Activated T-cell treated with anti-CD3 and anti-CD28 coated beads, Interleukin-2, amount 50 U/mL, for 72 hours (primary cell): ENCODE measurements around the gene ATG9A. TPM values are rescaled to one million over a fixed set of nuclear protein-coding genes. Genes with fewer than 3 reads are reported as not detected.
A peak's percentile ranks its signal among the peaks of the same experiment; 100 is the strongest.

Source experiments
- ATAC-seq, 2 donors: fragments of 150-1000 bp; cut with Tn5 transposase; replicated peaks in 1 of 2; 2 replicates each; pipeline ENCODE4 v1.10.0; 2021; ENCODE audit warnings: moderate library complexity in 2 of 2, mild to moderate bottlenecking in 1 of 2
- DNase-seq, 2 donors: peaks; one replicate each; pipeline ENCODE4 v3.0.0; 2021 to 2022; ENCODE audit warnings: mixed read lengths in 1 of 2
- H3K27ac Mint-ChIP-seq: one replicate; pipeline ENCODE4 v1.8.0; 2022; ENCODE audit warnings: mild to moderate bottlenecking, moderate library complexity, mixed read lengths
- H3K27me3 Mint-ChIP-seq: one replicate; pipeline ENCODE4 v1.8.0; 2022; ENCODE audit warnings: low read depth, mixed read lengths
- H3K36me3 Mint-ChIP-seq, 2 donors: one replicate each; pipeline ENCODE4 v1.8.0; 2022; ENCODE audit warnings: mixed read lengths in 2 of 2, mild to moderate bottlenecking in 1 of 2; ENCODE audit not compliant: insufficient read depth in 2 of 2
- H3K4me1 Mint-ChIP-seq: one replicate; pipeline ENCODE4 v1.8.0; 2022; ENCODE audit warnings: low read depth, mixed read lengths
- H3K4me3 Mint-ChIP-seq, 2 donors: one replicate each; pipeline ENCODE4 v1.8.0; 2022; ENCODE audit warnings: mild to moderate bottlenecking in 2 of 2, mixed read lengths in 2 of 2, moderate library complexity in 2 of 2
- H3K9me3 Mint-ChIP-seq, 2 donors: one replicate each; pipeline ENCODE4 v1.8.0; 2022; ENCODE audit warnings: mixed read lengths in 2 of 2
- total RNA-seq, 2 donors: library from RNA; stranded (reverse); gene quantifications; one replicate each; pipeline ENCODE4 v1.2.3, GENCODE V29; 2022

The ATG9A gene, protein sequence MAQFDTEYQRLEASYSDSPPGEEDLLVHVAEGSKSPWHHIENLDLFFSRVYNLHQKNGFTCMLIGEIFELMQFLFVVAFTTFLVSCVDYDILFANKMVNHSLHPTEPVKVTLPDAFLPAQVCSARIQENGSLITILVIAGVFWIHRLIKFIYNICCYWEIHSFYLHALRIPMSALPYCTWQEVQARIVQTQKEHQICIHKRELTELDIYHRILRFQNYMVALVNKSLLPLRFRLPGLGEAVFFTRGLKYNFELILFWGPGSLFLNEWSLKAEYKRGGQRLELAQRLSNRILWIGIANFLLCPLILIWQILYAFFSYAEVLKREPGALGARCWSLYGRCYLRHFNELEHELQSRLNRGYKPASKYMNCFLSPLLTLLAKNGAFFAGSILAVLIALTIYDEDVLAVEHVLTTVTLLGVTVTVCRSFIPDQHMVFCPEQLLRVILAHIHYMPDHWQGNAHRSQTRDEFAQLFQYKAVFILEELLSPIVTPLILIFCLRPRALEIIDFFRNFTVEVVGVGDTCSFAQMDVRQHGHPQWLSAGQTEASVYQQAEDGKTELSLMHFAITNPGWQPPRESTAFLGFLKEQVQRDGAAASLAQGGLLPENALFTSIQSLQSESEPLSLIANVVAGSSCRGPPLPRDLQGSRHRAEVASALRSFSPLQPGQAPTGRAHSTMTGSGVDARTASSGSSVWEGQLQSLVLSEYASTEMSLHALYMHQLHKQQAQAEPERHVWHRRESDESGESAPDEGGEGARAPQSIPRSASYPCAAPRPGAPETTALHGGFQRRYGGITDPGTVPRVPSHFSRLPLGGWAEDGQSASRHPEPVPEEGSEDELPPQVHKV
- total RNA-seq = 10 to 100 TPM; 48.5 to 51.4 TPM

GRCh38 chr2:219229305-219230058 is at the start of gene ATG9A, which contains the start of gene ANKZF1:
Gene ATG9A (minus strand): TSS chr2:219229636. CDS start chr2:219228024, 1,612 bp downstream.
Gene ANKZF1 (plus strand): TSS chr2:219229806. CDS start chr2:219230258, 452 bp downstream.
- Mint-ChIP-seq H3K9me3 (no peaks in the 10 kb centered on the region), H3K27me3 (no peaks in the 10 kb centered on the region), H3K27ac (peak within 1 kb of the TSS; percentile 98), H3K4me1 (peaks cover 47% of the 10 kb centered on the region), H3K4me3 (peak within 1 kb of the TSS; percentile 93 to 99), H3K36me3 (peaks cover 14 to 32% of the 10 kb centered on the region in 2 donors)
- DNase-seq (peak; percentile 98 to 99), ATAC-seq (peak; percentile 96 to 98)

GRCh38 chr2:219278655-219279150 is 49.3 kb upstream of the ATG9A start:
- Mint-ChIP-seq H3K27ac (peak overlapping the region; percentile 95), H3K4me1 (peaks cover 44% of the 10 kb centered on the region), H3K36me3 (peaks cover 5% of the 10 kb centered on the region in 2 donors), H3K4me3 (peak overlapping the region; percentile 87 to 94), H3K27me3 (no peaks in the 10 kb centered on the region), H3K9me3 (no peaks in the 10 kb centered on the region)
- ATAC-seq = no peak
- DNase-seq = no peak

GRCh38 chr2:219277703-219278654 is 48.5 kb upstream of the ATG9A start:
- Mint-ChIP-seq H3K27ac (peak overlapping the region; percentile 95), H3K27me3 (no peaks in the 10 kb centered on the region), H3K9me3 (no peaks in the 10 kb centered on the region), H3K4me1 (peaks cover 44% of the 10 kb centered on the region), H3K4me3 (peak overlapping the region; percentile 87 to 94), H3K36me3 (peaks cover 3 to 4% of the 10 kb centered on the region in 2 donors)
- DNase-seq (peak; percentile 78 to 83), ATAC-seq (peak in 1 of 2 donors; percentile 7)

DNA sequence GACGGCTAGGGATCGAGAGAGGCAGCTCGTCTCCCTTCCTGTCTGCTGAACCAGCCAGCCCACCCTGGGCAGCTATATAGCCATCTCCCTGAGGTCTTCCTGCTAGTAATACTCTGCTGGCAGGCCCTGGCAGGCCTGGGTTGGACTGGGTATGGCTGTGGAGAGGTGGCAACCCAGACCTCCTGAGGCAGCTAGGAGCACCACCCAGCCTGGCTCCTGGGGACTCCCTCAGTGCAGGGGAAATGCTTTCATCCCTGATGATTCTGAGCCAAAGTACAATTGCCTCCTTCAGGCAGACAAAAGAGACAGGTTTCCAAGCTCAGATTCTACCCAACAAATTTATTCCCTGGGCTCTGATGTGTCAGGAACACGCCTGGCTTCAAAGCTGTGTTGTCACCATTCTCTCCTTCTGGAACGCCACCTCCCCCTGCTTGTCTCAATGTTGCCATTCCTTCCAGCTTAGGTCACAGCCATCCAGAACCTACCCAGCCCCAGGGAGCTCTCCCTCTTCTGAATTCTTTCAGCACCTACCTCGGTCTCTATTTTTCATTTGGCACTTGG is 45.0 kb upstream of the ATG9A start:
- Mint-ChIP-seq H3K27me3 (no peaks in the 10 kb centered on the region), H3K27ac (no peak overlapping the region), H3K4me3 (no peak overlapping the region), H3K9me3 (no peaks in the 10 kb centered on the region), H3K36me3 (no peaks in the 10 kb centered on the region), H3K4me1 (peaks cover 23% of the 10 kb centered on the region)
- no peak for DNase-seq
- no peak for ATAC-seq

GRCh38 chr2:219273937-219274336 is 44.5 kb upstream of the ATG9A start:
- no peak overlapping the region for H3K4me3 Mint-ChIP-seq
- no peaks in the 10 kb centered on the region for H3K27me3 Mint-ChIP-seq
- H3K36me3 Mint-ChIP-seq = no peaks in the 10 kb centered on the region
- H3K4me1 Mint-ChIP-seq = peaks cover 21% of the 10 kb centered on the region
- no peak overlapping the region for H3K27ac Mint-ChIP-seq
- no peak for ATAC-seq
- no peaks in the 10 kb centered on the region for H3K9me3 Mint-ChIP-seq
- DNase-seq = no peak

GRCh38 chr2:219272995-219273394 is 43.6 kb upstream of the ATG9A start:
- no peak for ATAC-seq

DNA sequence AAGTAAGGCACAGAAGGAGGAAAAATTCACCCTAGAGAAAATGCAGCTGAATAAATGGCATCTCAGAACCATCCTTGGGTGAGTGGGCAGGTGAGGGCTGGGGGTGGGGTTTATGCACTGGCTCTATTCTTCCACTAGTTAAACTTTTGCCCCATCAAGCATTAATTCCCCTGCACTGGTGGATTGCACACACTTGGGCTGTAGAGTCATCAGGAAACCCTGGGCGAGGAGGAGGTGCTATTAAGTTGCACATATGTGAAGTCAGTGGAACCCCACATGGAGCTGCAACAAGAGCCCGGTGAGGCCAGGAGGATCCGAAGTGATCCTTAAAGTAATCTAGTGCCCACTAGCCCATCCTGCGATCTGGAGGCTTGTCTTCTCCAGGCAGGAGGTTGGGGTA is 42.9 kb upstream of the ATG9A start:
- DNase-seq (no peak), ATAC-seq (no peak)
- no peaks in the 10 kb centered on the region for H3K27me3 Mint-ChIP-seq
- no peak overlapping the region for H3K27ac Mint-ChIP-seq
- H3K4me1 Mint-ChIP-seq = peaks cover 5% of the 10 kb centered on the region
- H3K4me3 Mint-ChIP-seq = no peak overlapping the region
- H3K36me3 Mint-ChIP-seq = no peaks in the 10 kb centered on the region
- no peaks in the 10 kb centered on the region for H3K9me3 Mint-ChIP-seq

More at GRCh38 chr2:219272995-219273394, 43.6 kb upstream of the ATG9A start:
- Mint-ChIP-seq H3K36me3 (no peaks in the 10 kb centered on the region), H3K9me3 (no peaks in the 10 kb centered on the region), H3K4me1 (peaks cover 11% of the 10 kb centered on the region), H3K27ac (no peak overlapping the region), H3K27me3 (no peaks in the 10 kb centered on the region), H3K4me3 (no peak overlapping the region)
- DNase-seq = no peak

DNA sequence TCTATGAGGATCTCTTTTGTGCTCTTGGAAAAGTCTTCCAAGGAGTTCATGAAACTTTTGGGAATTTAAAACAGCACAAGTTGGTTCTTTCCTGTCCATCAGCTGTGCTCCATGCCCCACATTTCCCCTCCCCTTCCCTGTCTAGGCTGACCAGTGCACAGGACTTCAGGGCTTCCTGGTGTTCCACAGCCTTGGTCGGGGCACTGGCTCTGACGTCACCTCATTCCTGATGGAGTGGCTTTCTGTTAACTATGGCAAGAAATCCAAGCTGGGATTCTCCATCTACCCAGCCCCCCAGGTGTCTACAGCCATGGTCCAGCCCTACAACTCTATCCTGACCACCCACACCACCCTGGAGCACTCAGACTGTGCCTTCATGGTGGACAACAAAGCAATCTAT is 41.6 kb upstream of the ATG9A start:
- no peak overlapping the region for H3K27ac Mint-ChIP-seq
- DNase-seq = no peak
- no peak for ATAC-seq
- no peaks in the 10 kb centered on the region for H3K4me1 Mint-ChIP-seq
- H3K4me3 Mint-ChIP-seq = no peak overlapping the region
- H3K27me3 Mint-ChIP-seq = no peaks in the 10 kb centered on the region
- H3K36me3 Mint-ChIP-seq = no peaks in the 10 kb centered on the region
- H3K9me3 Mint-ChIP-seq = no peaks in the 10 kb centered on the region

GRCh38 chr2:219270055-219270372 is 40.6 kb upstream of the ATG9A start:
- H3K27ac Mint-ChIP-seq = no peak overlapping the region
- no peak for DNase-seq
- H3K4me1 Mint-ChIP-seq = no peaks in the 10 kb centered on the region
- no peaks in the 10 kb centered on the region for H3K36me3 Mint-ChIP-seq
- no peak for ATAC-seq
- no peaks in the 10 kb centered on the region for H3K9me3 Mint-ChIP-seq
- no peak overlapping the region for H3K4me3 Mint-ChIP-seq
- H3K27me3 Mint-ChIP-seq = no peaks in the 10 kb centered on the region

DNA sequence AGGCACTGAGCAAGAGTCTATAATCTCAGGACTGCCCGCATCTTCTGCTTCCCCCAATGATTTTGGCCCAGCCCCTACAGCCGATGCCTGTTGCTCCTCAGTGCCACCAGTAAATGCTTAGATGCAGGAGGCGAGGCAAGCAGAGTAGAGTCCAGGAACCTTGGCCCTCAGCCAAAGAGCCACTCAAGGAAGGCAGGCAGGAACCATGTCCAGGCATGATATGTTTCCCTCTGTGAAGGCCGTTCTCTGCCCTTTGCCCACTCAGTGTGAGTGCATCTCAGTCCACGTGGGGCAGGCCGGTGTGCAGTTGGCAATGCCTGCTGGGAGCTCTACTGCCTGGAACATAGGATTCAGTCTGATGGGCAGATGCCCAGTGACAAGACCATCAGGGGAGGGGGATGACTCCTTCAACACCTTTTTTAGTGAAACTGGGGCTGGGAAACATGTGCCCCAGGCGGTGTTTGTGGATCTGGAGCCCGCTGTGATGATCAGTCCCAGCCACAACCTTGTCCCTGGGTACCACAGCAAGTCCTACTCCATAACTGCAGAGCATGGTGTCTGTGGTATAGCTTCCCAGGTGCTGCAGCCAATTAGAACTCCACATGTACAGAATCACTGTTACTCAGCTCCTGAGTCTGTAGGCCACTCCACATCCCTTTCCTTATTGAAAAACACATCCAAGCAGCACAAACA is 40.1 kb upstream of the ATG9A start:
- H3K9me3 Mint-ChIP-seq = no peaks in the 10 kb centered on the region
- no peak for DNase-seq
- no peaks in the 10 kb centered on the region for H3K27me3 Mint-ChIP-seq
- H3K4me1 Mint-ChIP-seq = no peaks in the 10 kb centered on the region
- no peak overlapping the region for H3K4me3 Mint-ChIP-seq
- H3K36me3 Mint-ChIP-seq = no peaks in the 10 kb centered on the region
- ATAC-seq = no peak
- no peak overlapping the region for H3K27ac Mint-ChIP-seq

DNA sequence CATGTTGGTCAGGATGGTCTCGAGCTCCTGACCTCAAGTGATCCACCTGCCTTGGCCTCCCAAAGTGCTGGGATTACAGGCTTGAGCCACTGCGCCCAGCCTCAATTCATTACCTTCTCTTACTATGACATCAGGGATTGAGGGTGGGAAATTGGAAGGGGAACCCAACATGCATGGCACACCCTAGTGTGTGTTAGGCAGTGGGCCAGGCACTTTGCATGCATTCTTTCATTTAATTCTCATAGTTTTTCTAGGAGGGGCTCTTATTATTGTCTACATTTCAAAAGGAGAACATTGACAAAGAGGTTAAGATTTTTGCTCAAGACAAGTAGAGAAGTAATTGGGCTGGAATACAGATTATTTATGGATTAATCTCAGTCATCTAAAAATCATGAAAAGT is 38.9 kb upstream of the ATG9A start:
- Mint-ChIP-seq H3K27ac (no peak overlapping the region), H3K36me3 (no peaks in the 10 kb centered on the region), H3K4me3 (no peak overlapping the region), H3K4me1 (no peaks in the 10 kb centered on the region), H3K9me3 (no peaks in the 10 kb centered on the region), H3K27me3 (no peaks in the 10 kb centered on the region)
- ATAC-seq = no peak
- DNase-seq = no peak
